Muscle layer of colon (tissue), 2 donors: ENCODE data around the gene CNOT6L.
"Not testable (repeated sequence)": the region's sequence is repeated elsewhere in the genome, so short reads cannot be mapped to it uniquely, and the experiment has no call there.

Experiments used
- H3K27ac ChIP-seq: one replicate; pipeline ENCODE4 v1.7.0; 2013; ENCODE audit warnings: low read depth, mild to moderate bottlenecking, low read length, moderate library complexity
- H3K27me3 ChIP-seq, 2 donors: one replicate each; pipeline ENCODE4 v1.7.0; 2013; ENCODE audit warnings: low read length in 2 of 2, mild to moderate bottlenecking in 2 of 2; ENCODE audit not compliant: insufficient read depth in 2 of 2, control insufficient read depth in 1 of 2
- H3K36me3 ChIP-seq: one replicate; pipeline ENCODE4 v1.7.0; 2013; ENCODE audit warnings: mild to moderate bottlenecking, low read length; ENCODE audit not compliant: insufficient read depth
- H3K4me1 ChIP-seq: one replicate; pipeline ENCODE4 v1.7.0; 2013; ENCODE audit warnings: mild to moderate bottlenecking, low read length; ENCODE audit not compliant: insufficient read depth
- H3K4me3 ChIP-seq, 2 donors: one replicate each; pipeline ENCODE4 v1.7.0; 2013; ENCODE audit warnings: low read length in 2 of 2, low read depth in 1 of 2, mild to moderate bottlenecking in 1 of 2, moderate library complexity in 1 of 2
- H3K9ac ChIP-seq: one replicate; pipeline ENCODE4 v1.7.0; 2013; ENCODE audit warnings: low read length
- H3K9me3 ChIP-seq: one replicate; pipeline ENCODE4 v1.7.0; 2013; ENCODE audit warnings: mild to moderate bottlenecking, low read length
- donor health status: abdominal sarcoma.
- donor health status: Adenocarcinoma of cecum.

Gene CNOT6L

GRCh38 chr4:77800077-77800476 is 19.1 kb downstream of the CNOT6L start:
- H3K4me1 ChIP-seq, result peaks cover 20% of the 10 kb centered on the region
- no peak overlapping the region for H3K27ac ChIP-seq
- no peaks in the 10 kb centered on the region for H3K36me3 ChIP-seq
- H3K4me3 ChIP-seq, result no peak overlapping the region
- no peak overlapping the region for H3K9ac ChIP-seq
- H3K27me3 ChIP-seq, result no peaks in the 10 kb centered on the region
- no peaks in the 10 kb centered on the region for H3K9me3 ChIP-seq

GRCh38 chr4:77798385-77798784 is 20.8 kb downstream of the CNOT6L start:
- Histone ChIP-seq H3K27ac (no peak overlapping the region), H3K9me3 (no peaks in the 10 kb centered on the region), H3K36me3 (no peaks in the 10 kb centered on the region), H3K4me3 (no peak overlapping the region), H3K4me1 (peaks cover 20% of the 10 kb centered on the region), H3K9ac (no peak overlapping the region), H3K27me3 (no peaks in the 10 kb centered on the region)

- Histone ChIP-seq H3K9me3 (no peaks in the 10 kb centered on the region), H3K36me3 (no peaks in the 10 kb centered on the region), H3K4me1 (peaks cover 20% of the 10 kb centered on the region), H3K27ac (no peak overlapping the region), H3K4me3 (no peak overlapping the region), H3K9ac (no peak overlapping the region), H3K27me3 (no peaks in the 10 kb centered on the region)
Observed at GRCh38 chr4:77797239-77797638, 21.9 kb downstream of the CNOT6L start.

GRCh38 chr4:77795326-77795725 is 23.8 kb downstream of the CNOT6L start:
- no peaks in the 10 kb centered on the region for H3K9me3 ChIP-seq

GRCh38 chr4:77790146-77790545 is 29.0 kb downstream of the CNOT6L start:
- Histone ChIP-seq H3K4me3 (no peak overlapping the region), H3K27ac (no peak overlapping the region), H3K27me3 (no peaks in the 10 kb centered on the region), H3K36me3 (no peaks in the 10 kb centered on the region), H3K4me1 (no peaks in the 10 kb centered on the region), H3K9ac (no peak overlapping the region), H3K9me3 (no peaks in the 10 kb centered on the region)

More at GRCh38 chr4:77795326-77795725, 23.8 kb downstream of the CNOT6L start:
- Histone ChIP-seq H3K27ac (no peak overlapping the region), H3K36me3 (no peaks in the 10 kb centered on the region), H3K27me3 (no peaks in the 10 kb centered on the region), H3K4me3 (no peak overlapping the region), H3K9ac (no peak overlapping the region), H3K4me1 (peaks cover 6% of the 10 kb centered on the region)

GRCh38 chr4:77788990-77789389 is 30.2 kb downstream of the CNOT6L start:
- H3K4me3 ChIP-seq, result no peak overlapping the region
- H3K9me3 ChIP-seq, result no peaks in the 10 kb centered on the region
- no peak overlapping the region for H3K9ac ChIP-seq
- no peaks in the 10 kb centered on the region for H3K36me3 ChIP-seq
- H3K4me1 ChIP-seq, result no peaks in the 10 kb centered on the region
- no peaks in the 10 kb centered on the region for H3K27me3 ChIP-seq
- no peak overlapping the region for H3K27ac ChIP-seq

GRCh38 chr4:77787969-77788368 is 31.2 kb downstream of the CNOT6L start:
- Histone ChIP-seq H3K9ac (no peak overlapping the region), H3K4me1 (no peaks in the 10 kb centered on the region), H3K4me3 (no peak overlapping the region), H3K36me3 (no peaks in the 10 kb centered on the region), H3K9me3 (no peaks in the 10 kb centered on the region), H3K27ac (no peak overlapping the region), H3K27me3 (no peaks in the 10 kb centered on the region)

- Histone ChIP-seq H3K27ac (no peak overlapping the region), H3K36me3 (no peaks in the 10 kb centered on the region), H3K27me3 (no peaks in the 10 kb centered on the region), H3K9me3 (no peaks in the 10 kb centered on the region), H3K4me1 (no peaks in the 10 kb centered on the region), H3K9ac (no peak overlapping the region), H3K4me3 (no peak overlapping the region)
Observed at GRCh38 chr4:77785669-77786068, 33.5 kb downstream of the CNOT6L start.

GRCh38 chr4:77783895-77784294 is 35.3 kb downstream of the CNOT6L start:
- Histone ChIP-seq H3K9ac (no peak overlapping the region), H3K4me1 (no peaks in the 10 kb centered on the region), H3K9me3 (no peaks in the 10 kb centered on the region), H3K27me3 (no peaks in the 10 kb centered on the region), H3K4me3 (no peak overlapping the region), H3K27ac (no peak overlapping the region), H3K36me3 (no peaks in the 10 kb centered on the region)

GRCh38 chr4:77782102-77782835 is 36.9 kb downstream of the CNOT6L start:
- Histone ChIP-seq H3K4me3 (no peak overlapping the region), H3K27me3 (no peaks in the 10 kb centered on the region), H3K9me3 (no peaks in the 10 kb centered on the region), H3K9ac (no peak overlapping the region), H3K27ac (no peak overlapping the region), H3K4me1 (peaks cover 4% of the 10 kb centered on the region), H3K36me3 (no peaks in the 10 kb centered on the region)

GRCh38 chr4:77780762-77781161 is 38.4 kb downstream of the CNOT6L start:
- peaks cover 12% of the 10 kb centered on the region for H3K4me1 ChIP-seq
- not testable (repeated sequence) for H3K27ac ChIP-seq, H3K9ac ChIP-seq, H3K36me3 ChIP-seq, H3K9me3 ChIP-seq, H3K4me3 ChIP-seq, H3K27me3 ChIP-seq

- Histone ChIP-seq H3K4me1 (peaks cover 12% of the 10 kb centered on the region), H3K9ac (no peak overlapping the region), H3K4me3 (no peak overlapping the region), H3K27ac (no peak overlapping the region), H3K36me3 (no peaks in the 10 kb centered on the region), H3K27me3 (no peaks in the 10 kb centered on the region), H3K9me3 (no peaks in the 10 kb centered on the region)
Observed at GRCh38 chr4:77777135-77777807, 41.9 kb downstream of the CNOT6L start.
